Endothelial cell of umbilical vein (primary cell): ENCODE results near the gene PSMD14. TPM values are rescaled to one million over a fixed set of nuclear protein-coding genes. Genes with fewer than 3 reads are reported as not detected.

ENCODE experiments used
- BruUV-seq: library from RNA; stranded (reverse); fragments of 400-500 nt; replicated peaks from 2 replicates; lab custom pipeline; 2021; lab: Mats Ljungman, UMichigan
- CTCF ChIA-PET: fragments of 300-600, 350-600 bp; sonication (Branson Sonifier 250); formaldehyde crosslinking; loops from one replicate; lab custom pipeline; 2021; ENCODE audit warnings: antibody characterized with exemption, inconsistent platforms; lab: Charles Lee
- POLR2A ChIA-PET: fragments of 300-600, 350-600 bp; sonication (Branson Sonifier 250); formaldehyde crosslinking; loops from one replicate; lab custom pipeline; 2021; ENCODE audit warnings: antibody characterized with exemption, inconsistent platforms; lab: Charles Lee
- DNase-seq: peaks from one replicate; pipeline ENCODE4 v3.0.0-alpha.2; 2011; ENCODE audit warnings: low read depth, low spot score
- FAIRE-seq: peaks from 2 replicates; lab custom pipeline; 2011; peaks lifted over from hg19 to GRCh38; lab: Jason Lieb, UNC
- H2AFZ ChIP-seq: 2 replicates; pipeline ENCODE4 v1.6.0; 2012; ENCODE audit warnings: low read depth, low read length, control low read depth, inconsistent platforms
- H3K27ac ChIP-seq: 2 replicates; pipeline ENCODE4 v1.5.1; 2011; ENCODE audit warnings: low read depth, mild to moderate bottlenecking, control low read depth, low read length, moderate library complexity; ENCODE audit not compliant: insufficient read depth
- H3K27me3 ChIP-seq, 2 experiments: 2 replicates each; pipeline versions ENCODE4 v1.6.0 to v1.6.1; 2011; ENCODE audit warnings: low read length in 2 of 2, mixed read lengths in 1 of 2; ENCODE audit not compliant: control insufficient read depth in 2 of 2, insufficient read depth in 2 of 2
- H3K36me3 ChIP-seq, 2 experiments: 2 replicates in 1 of 2; 3 replicates in 1 of 2; pipeline ENCODE4 v1.5.1; 2011; ENCODE audit warnings: low read length in 2 of 2, mild to moderate bottlenecking in 1 of 2, moderate library complexity in 1 of 2; ENCODE audit not compliant: control insufficient read depth in 2 of 2, insufficient read depth in 2 of 2; ENCODE audit errors: extremely low read depth in 1 of 2
- H3K4me1 ChIP-seq: 3 replicates; pipeline ENCODE4 v1.5.1; 2011; ENCODE audit warnings: mild to moderate bottlenecking, low read length; ENCODE audit not compliant: control insufficient read depth, insufficient read depth; ENCODE audit errors: extremely low read depth
- H3K4me2 ChIP-seq: 2 replicates; pipeline ENCODE4 v1.6.1; 2011; ENCODE audit warnings: low read length, control low read depth, mixed read lengths; ENCODE audit not compliant: insufficient read depth
- H3K4me3 ChIP-seq, 3 experiments: fragments of 200-600 bp in 1 of 3; sonication (generic), shearing (Covaris generic) in 1 of 3; replicated peaks in 1 of 3; 2 replicates each; pipeline ENCODE4 v1.5.1; 2011 to 2016; ENCODE audit warnings: control low read depth in 3 of 3, low read length in 3 of 3, mild to moderate bottlenecking in 2 of 3, inconsistent platforms in 1 of 3, low read depth in 1 of 3, moderate library complexity in 1 of 3; ENCODE audit not compliant: insufficient read depth in 1 of 3
- H3K79me2 ChIP-seq: 2 replicates; pipeline ENCODE4 v1.6.0; 2012; ENCODE audit warnings: low read length, inconsistent platforms; ENCODE audit not compliant: control insufficient read depth, insufficient read depth
- H3K9ac ChIP-seq: replicated peaks from 2 replicates; pipeline ENCODE3; 2011; ENCODE audit warnings: low read length, control low read depth; ENCODE audit not compliant: insufficient read depth; ENCODE audit errors: extremely low read depth
- H3K9me1 ChIP-seq: replicated peaks from 3 replicates; pipeline ENCODE4 v1.6.0; 2011; ENCODE audit warnings: mild to moderate bottlenecking, low read length; ENCODE audit not compliant: control insufficient read depth, insufficient read depth; ENCODE audit errors: extremely low read depth
- H3K9me3 ChIP-seq: replicated peaks from 2 replicates; pipeline ENCODE4 v1.5.1; 2012; ENCODE audit warnings: low read length, inconsistent platforms; ENCODE audit not compliant: control insufficient read depth, insufficient read depth
- H4K20me1 ChIP-seq: replicated peaks from 2 replicates; pipeline ENCODE3; 2011; ENCODE audit warnings: mild to moderate bottlenecking, low read length; ENCODE audit not compliant: control insufficient read depth, insufficient read depth; ENCODE audit errors: extremely low read depth
- EZH2 ChIP-seq: IDR thresholded peaks from 2 replicates; pipeline ENCODE4 v1.6.1; 2012; ENCODE audit warnings: borderline replicate concordance, low read depth, mild to moderate bottlenecking, moderate library complexity, low read length, inconsistent platforms; ENCODE audit not compliant: severe bottlenecking
- FOS ChIP-seq: IDR thresholded peaks from 2 replicates; pipeline ENCODE4 v1.6.1; 2011; ENCODE audit warnings: mild to moderate bottlenecking, low read length, moderate library complexity, borderline replicate concordance; ENCODE audit not compliant: insufficient read depth
- GATA2 ChIP-seq: IDR thresholded peaks from 2 replicates; pipeline ENCODE4 v1.7.0; 2011; ENCODE audit warnings: low read depth, mild to moderate bottlenecking, moderate library complexity, mixed read lengths, low read length; ENCODE audit not compliant: insufficient read length, insufficient read depth
- JUN ChIP-seq: IDR thresholded peaks from 2 replicates; pipeline ENCODE4 v1.6.1; 2011; ENCODE audit warnings: borderline replicate concordance, low read depth; ENCODE audit not compliant: insufficient read length, insufficient read depth
- MYC ChIP-seq: IDR thresholded peaks from one replicate; pipeline ENCODE4 v1.6.1; 2011; ENCODE audit warnings: mild to moderate bottlenecking, low read depth, low read length
- POLR2A ChIP-seq: IDR thresholded peaks from 2 replicates; pipeline ENCODE4 v1.6.1; 2012; ENCODE audit warnings: low read depth, mild to moderate bottlenecking, control low read depth, low read length
- POLR2AphosphoS5 ChIP-seq: IDR thresholded peaks from 2 replicates; pipeline ENCODE4 v1.6.1; 2012; ENCODE audit warnings: low read depth, mild to moderate bottlenecking, control low read depth, low read length, moderate library complexity; ENCODE audit not compliant: insufficient read depth
- dilution Hi-C: fragments of 300-500 bp; cut with MboI; formaldehyde crosslinking; loops from one replicate; pipeline ENCODE4 v1.15.0; 2019; ENCODE audit warnings: low sequenced_read_pairs; ENCODE audit not compliant: extremely low pct_ligation_motif_present
- intact Hi-C: fragments of 100-400 bp; cut with micrococcal nuclease; formaldehyde crosslinking; loops from one replicate; pipeline ENCODE4 v1.10.0; 2022
- polyA plus RNA-seq, 4 experiments: library from polyadenylated mRNA; depleted of rRNA in 3 of 4; stranded (reverse) in 3 of 4; unstranded in 1 of 4; fragments of >200 nt; gene quantifications; 2 replicates each; pipeline versions ENCODE4 v1.2.1 to v1.2.3, GENCODE V29; 2011 to 2012; ENCODE audit warnings: missing spikeins in 1 of 4
- total RNA-seq: library from RNA; stranded (reverse); gene quantifications from 2 replicates; pipeline ENCODE4 v1.2.3, GENCODE V29; 2021
- TF ChIP-seq, protein P1 (sequence below), 2 donors: IDR thresholded peaks; 1 replicate in 1 of 2; 2 replicates in 1 of 2; pipeline ENCODE4 v1.5.1; 2011; ENCODE audit warnings: low read length in 2 of 2, mild to moderate bottlenecking in 2 of 2, moderate library complexity in 2 of 2, control low read depth in 1 of 2, inconsistent platforms in 1 of 2, low read depth in 1 of 2; ENCODE audit not compliant: insufficient read depth in 1 of 2; ENCODE audit errors: extremely low read depth in 1 of 2
- TF ChIP-seq, protein P2 (sequence below): IDR thresholded peaks from 2 replicates; pipeline ENCODE4 v1.6.1; 2011; ENCODE audit not compliant: insufficient read depth, insufficient read length

The PSMD14 gene
- total and polyA plus RNA-seq, 2 donors (not counting 3 experiments of a cell fraction or from before 2014, with no cell fraction given), result 47.6 to 85.4 TPM

GRCh38 chr2:161355983-161356382 is 47.8 kb downstream of the PSMD14 start:
- Histone ChIP-seq H4K20me1 (peaks cover 4% of the 10 kb centered on the region), H3K27ac (no peak overlapping the region), H3K4me1 (no peaks in the 10 kb centered on the region), H3K27me3 (no peaks in the 10 kb centered on the region), H3K79me2 (peaks cover 88% of the 10 kb centered on the region), H3K9ac (no peak overlapping the region), H3K9me1 (peaks cover 3% of the 10 kb centered on the region), H2AFZ (no peak overlapping the region), H3K4me2 (no peak overlapping the region), H3K36me3 (no peaks in the 10 kb centered on the region), H3K4me3 (no peak overlapping the region), H3K9me3 (no peaks in the 10 kb centered on the region)
- intact Hi-C loops (no loop called here), dilution Hi-C loops (no loop called here)
- ChIA-PET POLR2A (no interaction called here), CTCF (interaction anchor here (0.9 kb wide), 1 partner anchor 37 kb away, joined by 3 read pairs; no protein-coding TSS in a partner anchor)
- TF ChIP-seq EZH2 (no peak), GATA2 (no peak)
- FAIRE-seq (no peak), DNase-seq (no peak)
- no TSS peak for BruUV-seq

GRCh38 chr2:161357097-161357496 is 48.9 kb downstream of the PSMD14 start:
- no peak for TF ChIP-seq GATA2
- TF ChIP-seq POLR2AphosphoS5, result no peak
- TF ChIP-seq JUN, result no peak
- no peak for TF ChIP-seq MYC
- TF ChIP-seq, protein P1, sequence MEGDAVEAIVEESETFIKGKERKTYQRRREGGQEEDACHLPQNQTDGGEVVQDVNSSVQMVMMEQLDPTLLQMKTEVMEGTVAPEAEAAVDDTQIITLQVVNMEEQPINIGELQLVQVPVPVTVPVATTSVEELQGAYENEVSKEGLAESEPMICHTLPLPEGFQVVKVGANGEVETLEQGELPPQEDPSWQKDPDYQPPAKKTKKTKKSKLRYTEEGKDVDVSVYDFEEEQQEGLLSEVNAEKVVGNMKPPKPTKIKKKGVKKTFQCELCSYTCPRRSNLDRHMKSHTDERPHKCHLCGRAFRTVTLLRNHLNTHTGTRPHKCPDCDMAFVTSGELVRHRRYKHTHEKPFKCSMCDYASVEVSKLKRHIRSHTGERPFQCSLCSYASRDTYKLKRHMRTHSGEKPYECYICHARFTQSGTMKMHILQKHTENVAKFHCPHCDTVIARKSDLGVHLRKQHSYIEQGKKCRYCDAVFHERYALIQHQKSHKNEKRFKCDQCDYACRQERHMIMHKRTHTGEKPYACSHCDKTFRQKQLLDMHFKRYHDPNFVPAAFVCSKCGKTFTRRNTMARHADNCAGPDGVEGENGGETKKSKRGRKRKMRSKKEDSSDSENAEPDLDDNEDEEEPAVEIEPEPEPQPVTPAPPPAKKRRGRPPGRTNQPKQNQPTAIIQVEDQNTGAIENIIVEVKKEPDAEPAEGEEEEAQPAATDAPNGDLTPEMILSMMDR (IDR thresholded peaks at IDR 0.05; ENCODE audit: extremely low read depth in 1 of 2, insufficient read depth in 1 of 2, low read depth in 1 of 2, low read length in 2 of 2), result no peak
- TF ChIP-seq, protein P2, sequence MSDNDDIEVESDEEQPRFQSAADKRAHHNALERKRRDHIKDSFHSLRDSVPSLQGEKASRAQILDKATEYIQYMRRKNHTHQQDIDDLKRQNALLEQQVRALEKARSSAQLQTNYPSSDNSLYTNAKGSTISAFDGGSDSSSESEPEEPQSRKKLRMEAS, result no peak
- TF ChIP-seq FOS, result no peak
- TF ChIP-seq POLR2A, result no peak
- no peak for TF ChIP-seq EZH2
- Histone ChIP-seq H3K4me2 (no peak overlapping the region), H3K36me3 (no peaks in the 10 kb centered on the region), H4K20me1 (peaks cover 4% of the 10 kb centered on the region), H3K27me3 (no peaks in the 10 kb centered on the region), H3K4me1 (no peaks in the 10 kb centered on the region), H3K9me1 (peaks cover 3% of the 10 kb centered on the region), H3K79me2 (peaks cover 85% of the 10 kb centered on the region), H3K9me3 (no peaks in the 10 kb centered on the region), H2AFZ (no peak overlapping the region), H3K27ac (no peak overlapping the region), H3K4me3 (no peak overlapping the region), H3K9ac (no peak overlapping the region)
- DNase-seq (no peak), FAIRE-seq (peak; percentile 64)
- ChIA-PET POLR2A (no interaction called here), CTCF (no interaction called here)
- intact Hi-C loops (no loop called here), dilution Hi-C loops (no loop called here)
- BruUV-seq, result no TSS peak
